Ascending aorta (tissue), 2 donors: ENCODE results near the gene ATG4B. TPM values are rescaled to one million over a fixed set of nuclear protein-coding genes. Genes with fewer than 3 reads are reported as not detected.

ENCODE experiments used
- DNase-seq, 2 donors: peaks; one replicate each; pipeline ENCODE4 v3.0.0-alpha.2; 2019; ENCODE audit warnings: low spot score in 2 of 2
- H3K27ac ChIP-seq, 2 donors: fragments of 200-600 bp; sonication (generic); one replicate each; pipeline ENCODE4 v1.5.1; 2016 to 2017; ENCODE audit warnings: mild to moderate bottlenecking in 1 of 2
- H3K27me3 ChIP-seq: fragments of 200-600 bp; sonication (generic); one replicate; pipeline ENCODE4 v1.5.1; 2017
- H3K36me3 ChIP-seq, 2 donors: fragments of 200-600 bp; sonication (generic); one replicate each; pipeline ENCODE4 v1.5.1; 2016
- H3K4me1 ChIP-seq, 2 donors: fragments of 200-600 bp; sonication (generic); one replicate each; pipeline ENCODE4 v1.5.1; 2016 to 2017; ENCODE audit warnings: mild to moderate bottlenecking in 1 of 2
- H3K4me3 ChIP-seq, 2 donors: fragments of 200-600 bp; sonication (generic); one replicate each; pipeline ENCODE4 v1.5.1; 2016 to 2017; ENCODE audit warnings: mild to moderate bottlenecking in 1 of 2
- H3K9me3 ChIP-seq, 2 donors: fragments of 200-600 bp; sonication (generic); one replicate each; pipeline ENCODE4 v1.5.1; 2016
- intact Hi-C: fragments of 100-400 bp; cut with DNase I; formaldehyde crosslinking; loops from one replicate; pipeline ENCODE4 v1.15.1; 2023
- total RNA-seq: library from RNA; depleted of rRNA; stranded (reverse); fragments of >200 nt; gene quantifications from one replicate; pipeline ENCODE4 v1.1.0, GENCODE V29; 2016
- TF ChIP-seq, protein P1 (sequence below), 3 experiments: fragments of 200-600 bp in 2 of 3; fragments of 450-650 bp in 1 of 3; sonication (generic) in 2 of 3; IDR thresholded peaks; one replicate each; pipeline ENCODE4 v1.5.1; 2016 to 2019; ENCODE audit warnings: antibody characterized with exemption in 3 of 3, mild to moderate bottlenecking in 1 of 3, moderate library complexity in 1 of 3

The ATG4B gene
- total RNA-seq, 1 donor from 2014 or later = 225 TPM

DNA sequence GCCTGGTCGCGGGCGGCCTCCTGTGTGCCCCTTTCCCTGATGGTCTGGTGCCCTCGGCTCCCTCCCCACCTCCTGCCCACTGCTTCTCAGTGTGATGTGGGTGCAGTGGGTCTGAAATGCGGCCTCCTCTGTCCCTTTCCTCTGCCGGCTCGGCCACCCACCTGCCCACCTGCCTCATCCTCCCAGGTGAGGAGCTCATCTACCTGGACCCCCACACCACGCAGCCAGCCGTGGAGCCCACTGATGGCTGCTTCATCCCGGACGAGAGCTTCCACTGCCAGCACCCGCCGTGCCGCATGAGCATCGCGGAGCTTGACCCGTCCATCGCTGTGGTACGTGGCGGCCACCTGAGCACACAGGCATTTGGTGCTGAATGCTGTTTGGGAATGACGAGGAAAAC, 30.9 kb downstream of the ATG4B start:
- TF ChIP-seq, protein P1, sequence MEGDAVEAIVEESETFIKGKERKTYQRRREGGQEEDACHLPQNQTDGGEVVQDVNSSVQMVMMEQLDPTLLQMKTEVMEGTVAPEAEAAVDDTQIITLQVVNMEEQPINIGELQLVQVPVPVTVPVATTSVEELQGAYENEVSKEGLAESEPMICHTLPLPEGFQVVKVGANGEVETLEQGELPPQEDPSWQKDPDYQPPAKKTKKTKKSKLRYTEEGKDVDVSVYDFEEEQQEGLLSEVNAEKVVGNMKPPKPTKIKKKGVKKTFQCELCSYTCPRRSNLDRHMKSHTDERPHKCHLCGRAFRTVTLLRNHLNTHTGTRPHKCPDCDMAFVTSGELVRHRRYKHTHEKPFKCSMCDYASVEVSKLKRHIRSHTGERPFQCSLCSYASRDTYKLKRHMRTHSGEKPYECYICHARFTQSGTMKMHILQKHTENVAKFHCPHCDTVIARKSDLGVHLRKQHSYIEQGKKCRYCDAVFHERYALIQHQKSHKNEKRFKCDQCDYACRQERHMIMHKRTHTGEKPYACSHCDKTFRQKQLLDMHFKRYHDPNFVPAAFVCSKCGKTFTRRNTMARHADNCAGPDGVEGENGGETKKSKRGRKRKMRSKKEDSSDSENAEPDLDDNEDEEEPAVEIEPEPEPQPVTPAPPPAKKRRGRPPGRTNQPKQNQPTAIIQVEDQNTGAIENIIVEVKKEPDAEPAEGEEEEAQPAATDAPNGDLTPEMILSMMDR (IDR thresholded peaks at IDR 0.05) = no peak
- H3K36me3 ChIP-seq = peaks cover 68 to 69% of the 10 kb centered on the region in 2 donors
- no peaks in the 10 kb centered on the region for H3K27me3 ChIP-seq
- no peak overlapping the region for H3K4me3 ChIP-seq
- H3K9me3 ChIP-seq = no peaks in the 10 kb centered on the region
- H3K27ac ChIP-seq = no peak overlapping the region
- intact Hi-C loops = no loop called here
- H3K4me1 ChIP-seq = no peaks in the 10 kb centered on the region
- DNase-seq = no peak

DNA sequence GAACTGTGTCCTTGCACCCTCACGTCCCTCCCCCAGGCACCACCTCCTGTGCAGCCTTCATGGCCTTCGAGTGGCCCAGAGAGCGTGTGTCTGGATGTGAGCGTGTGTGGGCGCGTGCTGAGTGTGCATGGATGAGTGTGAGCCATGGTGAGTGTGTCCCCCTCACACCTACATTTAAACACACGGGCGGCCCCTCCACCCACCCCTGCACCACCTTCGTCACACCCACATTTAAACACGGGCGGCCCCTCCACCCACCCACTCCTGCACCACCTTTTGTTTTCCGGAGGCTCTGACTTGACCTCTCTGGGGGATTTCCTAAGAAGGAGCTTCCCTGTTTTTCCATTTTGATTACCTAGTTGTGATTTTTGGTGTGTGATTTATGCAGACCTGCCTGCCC, 31.3 kb downstream of the ATG4B start:
- TF ChIP-seq, protein P1 (IDR thresholded peaks at IDR 0.05) = no peak
- H3K4me1 ChIP-seq = no peaks in the 10 kb centered on the region
- H3K27ac ChIP-seq = no peak overlapping the region
- H3K36me3 ChIP-seq = peaks cover 68 to 69% of the 10 kb centered on the region in 2 donors
- no peaks in the 10 kb centered on the region for H3K27me3 ChIP-seq
- no peak for DNase-seq
- intact Hi-C loops = no loop called here
- no peak overlapping the region for H3K4me3 ChIP-seq
- no peaks in the 10 kb centered on the region for H3K9me3 ChIP-seq

DNA sequence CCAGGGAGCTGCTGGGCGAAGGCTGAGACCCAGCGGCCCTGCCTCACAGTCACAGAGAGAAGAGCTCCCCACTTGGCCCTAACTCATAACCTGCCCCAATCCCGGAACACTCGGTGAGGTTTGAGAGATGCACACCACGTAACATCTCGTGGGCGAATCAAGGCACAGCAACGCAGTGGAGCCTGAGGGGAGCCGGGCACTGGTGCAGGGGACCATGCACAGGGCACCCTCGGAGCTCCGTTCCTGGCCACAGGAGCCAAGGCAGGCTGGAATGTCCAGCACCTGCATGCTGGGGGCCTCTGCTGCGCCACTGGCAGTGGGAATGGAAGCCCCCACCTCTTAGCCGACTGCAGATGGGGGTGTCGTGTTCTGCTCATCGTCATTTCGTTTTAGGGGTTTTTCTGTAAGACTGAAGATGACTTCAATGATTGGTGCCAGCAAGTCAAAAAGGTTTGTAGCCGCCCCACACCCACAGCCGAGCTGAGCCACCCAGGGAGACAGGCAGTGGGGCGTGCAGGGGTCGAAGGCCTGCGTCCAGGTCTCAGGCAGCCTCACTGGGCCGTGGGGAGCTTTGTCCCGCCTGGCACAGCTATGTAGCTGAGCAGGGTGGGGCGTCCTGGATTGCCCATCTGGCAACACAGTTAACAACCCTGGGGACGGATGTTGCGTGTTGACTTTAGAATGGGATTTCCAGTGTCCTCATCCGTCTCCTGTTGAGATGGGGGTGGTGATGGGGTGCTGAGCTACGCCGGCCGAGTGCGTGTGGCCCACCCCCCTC, 33.0 kb downstream of the ATG4B start:
- H3K36me3 ChIP-seq = peaks cover 68 to 69% of the 10 kb centered on the region in 2 donors
- no peak for DNase-seq
- intact Hi-C loops = no loop called here
- TF ChIP-seq, protein P1 (IDR thresholded peaks at IDR 0.05) = no peak
- H3K4me3 ChIP-seq = no peak overlapping the region
- H3K9me3 ChIP-seq = no peaks in the 10 kb centered on the region
- no peaks in the 10 kb centered on the region for H3K27me3 ChIP-seq
- no peaks in the 10 kb centered on the region for H3K4me1 ChIP-seq
- H3K27ac ChIP-seq = no peak overlapping the region

DNA sequence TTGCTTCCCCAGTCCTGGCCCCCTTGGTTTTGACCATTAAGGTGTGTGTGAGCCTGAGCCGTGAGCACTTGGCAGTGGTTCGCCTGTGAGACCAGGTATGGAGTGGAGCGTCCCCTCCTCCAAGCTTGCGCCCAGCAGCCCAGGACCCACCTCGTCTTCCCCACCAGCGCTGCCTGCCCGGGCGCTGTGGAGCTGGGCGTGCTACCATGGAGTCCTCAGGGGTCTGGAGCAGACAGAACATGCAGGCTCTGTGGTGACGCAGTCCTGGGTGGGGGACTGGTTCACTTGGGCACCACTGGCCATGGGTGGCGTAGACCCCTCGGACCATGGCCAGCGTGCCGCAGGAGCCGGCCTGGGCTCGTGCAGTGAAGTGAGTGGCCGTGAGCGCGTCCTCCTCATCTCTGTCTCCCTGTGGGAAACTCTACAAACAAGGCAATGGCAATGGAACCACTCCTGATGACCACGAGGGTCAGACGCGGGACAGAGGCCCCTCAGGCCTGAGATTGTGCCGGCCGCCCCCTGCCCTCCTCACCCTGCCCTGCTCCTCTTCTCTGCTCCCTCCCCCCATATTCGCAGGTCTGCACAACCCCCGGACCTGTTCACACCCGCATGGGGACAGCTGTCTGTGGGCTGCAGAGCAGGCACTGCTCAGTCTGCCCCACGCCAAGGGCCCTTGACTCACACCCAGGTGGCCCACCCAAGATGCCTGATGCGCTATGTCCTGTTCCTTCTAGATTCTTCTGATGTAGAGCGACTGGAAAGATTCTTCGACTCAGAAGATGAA, 34.2 kb downstream of the ATG4B start:
- intact Hi-C loops = no loop called here
- TF ChIP-seq, protein P1 (IDR thresholded peaks at IDR 0.05) = no peak

DNA sequence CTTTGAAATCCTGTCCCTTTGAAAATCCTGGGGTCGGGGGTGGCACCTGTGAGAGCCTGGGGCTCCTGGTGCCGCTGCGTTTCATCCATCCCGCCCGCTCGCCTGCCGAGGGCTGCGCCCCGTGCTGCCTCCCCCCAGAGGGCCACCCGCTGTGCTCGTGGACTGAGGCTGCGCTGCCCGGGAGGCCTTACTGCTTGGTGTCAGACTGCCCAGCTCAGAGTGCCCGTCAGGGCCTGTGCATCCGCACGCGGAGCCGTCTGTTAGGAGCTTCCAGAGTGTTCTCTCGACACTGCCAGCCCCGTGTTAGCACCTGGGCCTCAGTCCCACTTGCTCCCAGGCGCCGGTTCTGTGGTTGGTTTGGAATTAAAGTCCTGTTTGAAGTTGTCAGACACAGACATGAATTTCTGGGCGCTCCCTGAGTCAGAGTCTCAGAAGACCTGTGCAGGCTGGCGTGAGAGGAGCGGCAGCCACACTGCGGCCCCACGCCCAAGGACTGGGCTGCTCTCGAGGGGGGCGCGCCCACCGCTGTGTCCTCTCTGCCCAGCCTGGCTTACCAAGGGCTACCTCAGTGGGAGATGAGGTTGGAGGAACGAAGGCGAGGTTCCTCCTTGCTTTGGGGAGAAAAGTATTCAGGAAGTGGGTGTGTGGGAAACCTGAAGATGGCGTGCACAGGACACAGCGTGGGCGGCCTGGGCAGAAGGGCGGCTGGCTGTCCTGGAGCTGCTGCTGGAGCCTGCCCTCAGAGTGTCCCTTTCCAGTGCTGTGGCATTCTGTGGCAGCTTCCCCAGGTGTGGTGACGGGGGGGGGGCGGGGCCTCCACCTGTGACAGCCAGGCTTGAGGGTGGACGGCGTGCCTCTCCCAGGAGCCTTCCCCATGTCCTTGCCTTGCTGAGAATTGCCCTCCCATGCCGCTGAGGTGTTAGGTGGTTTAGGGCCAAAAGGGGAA, 35.0 kb downstream of the ATG4B start:
- H3K4me1 ChIP-seq = no peaks in the 10 kb centered on the region
- no peaks in the 10 kb centered on the region for H3K27me3 ChIP-seq
- TF ChIP-seq, protein P1 (IDR thresholded peaks at IDR 0.05) = no peak
- no peaks in the 10 kb centered on the region for H3K9me3 ChIP-seq
- H3K27ac ChIP-seq = no peak overlapping the region
- no peak overlapping the region for H3K4me3 ChIP-seq
- DNase-seq = no peak
- peaks cover 54 to 62% of the 10 kb centered on the region in 2 donors for H3K36me3 ChIP-seq
- intact Hi-C loops = no loop called here

More for the DNA sequence above, 34.2 kb downstream of the ATG4B start:
- H3K4me3 ChIP-seq = no peak overlapping the region
- no peaks in the 10 kb centered on the region for H3K4me1 ChIP-seq
- peaks cover 60 to 62% of the 10 kb centered on the region in 2 donors for H3K36me3 ChIP-seq
- H3K27me3 ChIP-seq = no peaks in the 10 kb centered on the region
- no peaks in the 10 kb centered on the region for H3K9me3 ChIP-seq
- no peak overlapping the region for H3K27ac ChIP-seq
- no peak for DNase-seq
